LNCaP clone FGC (cell line): Measurements from ENCODE around the gene DUSP28.
A peak's percentile ranks its signal among the peaks of the same experiment; 100 is the strongest.

Source experiments
- DNase-seq: peaks from one replicate; pipeline ENCODE4 v3.0.0-alpha.2; 2011; ENCODE audit warnings: low read depth
- H3K4me3 ChIP-seq: 2 replicates; pipeline ENCODE4 v1.5.1; 2011; ENCODE audit warnings: mild to moderate bottlenecking, low read depth, low read length, control low read depth
- CTCF ChIP-seq: IDR thresholded peaks from 2 replicates; pipeline ENCODE4 v1.5.1; 2012; ENCODE audit warnings: mild to moderate bottlenecking; ENCODE audit not compliant: control insufficient read depth, insufficient read depth; ENCODE audit errors: extremely low read depth

Gene DUSP28

GRCh38 chr2:240560084-240560479, at the start of gene DUSP28:
TSS of gene DUSP28 (plus strand) at chr2:240560357. CDS start at chr2:240560685, 328 bp downstream.
- DNase-seq, result peak; percentile 63
- H3K4me3 ChIP-seq, result peak within 1 kb of the TSS; percentile 74
- no peak for TF ChIP-seq CTCF

- no peak for DNase-seq
- no peak overlapping the region for H3K4me3 ChIP-seq
- TF ChIP-seq CTCF, result no peak
These were observed 49.5 kb upstream of the DUSP28 start for GRCh38 chr2:240510513-240511210.

- no peak for TF ChIP-seq CTCF
- H3K4me3 ChIP-seq, result no peak overlapping the region
- DNase-seq, result no peak
These were observed 48.6 kb upstream of the DUSP28 start for GRCh38 chr2:240511351-240512108.

- H3K4me3 ChIP-seq, result no peak overlapping the region
- TF ChIP-seq CTCF, result no peak
- DNase-seq, result no peak
These were observed 48.1 kb upstream of the DUSP28 start for GRCh38 chr2:240512109-240512485.

- no peak for TF ChIP-seq CTCF
- H3K4me3 ChIP-seq, result no peak overlapping the region
- DNase-seq, result no peak
These were observed 47.3 kb upstream of the DUSP28 start for GRCh38 chr2:240512666-240513535.

- DNase-seq, result peak; percentile 2
- peak; percentile 82 for TF ChIP-seq CTCF
- no peak overlapping the region for H3K4me3 ChIP-seq
These were observed 46.4 kb upstream of the DUSP28 start for GRCh38 chr2:240513549-240514287.
